ENCODE measurements around the gene E2F4. TPM values are rescaled to one million over a fixed set of nuclear protein-coding genes. Genes with fewer than 3 reads are reported as not detected.

The E2F4 gene
- total and polyA plus RNA-seq, 2 donors (not counting 1 experiment from before 2014, with no cell fraction given), result 42.4 to 59.9 TPM

DNA sequence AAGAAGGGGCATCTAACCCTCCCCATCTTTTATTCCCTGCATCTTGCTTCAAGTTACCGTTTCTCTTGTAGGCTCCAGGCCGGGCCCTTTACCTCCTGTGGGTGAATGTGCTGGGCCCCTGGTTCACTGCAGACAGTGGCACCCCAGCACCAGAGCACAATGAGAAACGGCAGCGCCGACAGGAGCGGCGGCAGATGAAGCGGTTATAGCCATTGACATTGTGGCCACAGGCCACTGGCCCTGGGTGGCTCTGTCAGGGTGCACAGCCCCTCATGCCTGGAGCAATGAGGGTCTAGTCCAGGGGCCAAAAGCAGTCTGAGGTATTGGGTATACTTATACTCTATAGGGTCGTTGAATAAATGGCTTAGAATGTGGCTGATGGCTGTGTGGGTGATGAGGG lies 37.0 kb downstream of the E2F4 start:
- H3K4me2 ChIP-seq (ENCODE audit: extremely low read depth, insufficient read depth, low read length), result no peak overlapping the region
- no peak for DNase-seq (ENCODE audit: low read depth in 2 of 2)

DNA sequence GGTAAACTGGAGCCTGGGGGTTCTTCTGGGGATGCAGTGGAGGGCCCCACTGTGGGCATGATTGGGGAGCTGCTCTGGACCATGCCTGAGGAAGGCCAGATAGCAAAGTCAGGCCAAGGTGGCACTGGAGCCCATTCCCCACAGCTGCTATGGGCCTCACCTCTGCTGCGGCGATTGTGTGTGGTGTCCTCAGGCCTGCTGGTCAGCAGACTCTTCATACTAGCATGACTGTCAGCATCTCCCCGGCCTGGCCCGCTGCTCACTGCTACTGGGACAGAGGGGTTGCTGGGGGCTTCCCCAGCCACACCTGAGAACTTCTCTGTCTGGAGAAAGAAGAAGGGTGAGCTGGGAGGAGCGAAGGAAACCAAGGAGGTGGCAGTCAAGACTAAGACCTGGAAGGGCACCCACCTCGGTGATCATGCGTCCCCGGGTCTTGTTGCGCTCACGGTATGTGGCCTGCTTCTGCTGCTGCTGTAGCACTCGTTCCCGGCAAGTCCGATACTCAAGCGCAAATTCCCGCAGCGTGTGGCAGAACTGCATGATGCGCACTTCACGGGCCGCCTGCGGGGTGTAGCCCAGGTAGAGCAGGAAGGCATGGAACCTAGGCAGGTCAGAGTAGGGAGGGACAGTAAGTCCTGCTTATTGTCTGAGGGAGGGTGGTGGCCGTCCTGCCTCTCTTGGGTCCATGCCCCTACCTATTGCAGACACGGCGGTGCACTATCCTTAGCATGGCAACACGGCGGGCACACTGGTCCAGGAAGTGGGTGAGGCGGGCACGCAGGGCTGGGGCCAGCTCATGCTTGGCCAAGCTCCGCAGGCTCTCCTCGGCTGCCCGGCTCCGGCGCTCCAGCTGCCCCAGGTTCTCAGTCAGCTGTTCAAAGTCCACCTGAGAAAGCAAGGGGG lies 38.2 kb downstream of the E2F4 start:
- Histone ChIP-seq H3K4me2 (ENCODE audit: extremely low read depth, insufficient read depth, low read length) (no peak overlapping the region), H2AFZ (ENCODE audit: low read length) (no peak overlapping the region), H3K9me3 (ENCODE audit: control insufficient read depth, insufficient read depth, low read depth, low read length) (no peaks in the 10 kb centered on the region), H3K36me3 (ENCODE audit: control insufficient read depth, insufficient read depth, low read length) (peaks cover 43% of the 10 kb centered on the region), H3K4me1 (ENCODE audit: control insufficient read depth, extremely low read depth, insufficient read depth, low read length) (peaks cover 6% of the 10 kb centered on the region), H3K79me2 (ENCODE audit: control insufficient read depth, insufficient read depth, low read length) (peaks cover 24% of the 10 kb centered on the region), H4K20me1 (ENCODE audit: control insufficient read depth, extremely low read depth, insufficient read depth, low read length) (no peaks in the 10 kb centered on the region), H3K9ac (ENCODE audit: insufficient read depth, low read length) (no peak overlapping the region), H3K27ac (ENCODE audit: insufficient read depth, low read length) (no peak overlapping the region), H3K4me3 (replicated peaks in 1 of 4; ENCODE audit: control extremely low read depth in 1 of 4, insufficient read depth in 1 of 4, low read depth in 3 of 4, low read length in 4 of 4) (no peak overlapping the region), H3K27me3 (ENCODE audit: control insufficient read depth, insufficient read depth, low read length) (no peaks in the 10 kb centered on the region)
- no peak for TF ChIP-seq EZH2 (IDR thresholded peaks at IDR 0.05; ENCODE audit: low read length, missing control alignments)
- TF ChIP-seq, protein P1, sequence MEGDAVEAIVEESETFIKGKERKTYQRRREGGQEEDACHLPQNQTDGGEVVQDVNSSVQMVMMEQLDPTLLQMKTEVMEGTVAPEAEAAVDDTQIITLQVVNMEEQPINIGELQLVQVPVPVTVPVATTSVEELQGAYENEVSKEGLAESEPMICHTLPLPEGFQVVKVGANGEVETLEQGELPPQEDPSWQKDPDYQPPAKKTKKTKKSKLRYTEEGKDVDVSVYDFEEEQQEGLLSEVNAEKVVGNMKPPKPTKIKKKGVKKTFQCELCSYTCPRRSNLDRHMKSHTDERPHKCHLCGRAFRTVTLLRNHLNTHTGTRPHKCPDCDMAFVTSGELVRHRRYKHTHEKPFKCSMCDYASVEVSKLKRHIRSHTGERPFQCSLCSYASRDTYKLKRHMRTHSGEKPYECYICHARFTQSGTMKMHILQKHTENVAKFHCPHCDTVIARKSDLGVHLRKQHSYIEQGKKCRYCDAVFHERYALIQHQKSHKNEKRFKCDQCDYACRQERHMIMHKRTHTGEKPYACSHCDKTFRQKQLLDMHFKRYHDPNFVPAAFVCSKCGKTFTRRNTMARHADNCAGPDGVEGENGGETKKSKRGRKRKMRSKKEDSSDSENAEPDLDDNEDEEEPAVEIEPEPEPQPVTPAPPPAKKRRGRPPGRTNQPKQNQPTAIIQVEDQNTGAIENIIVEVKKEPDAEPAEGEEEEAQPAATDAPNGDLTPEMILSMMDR (conservative IDR thresholded peaks at IDR 0.05 in 1 of 2, IDR thresholded peaks at IDR 0.05 in 1 of 2; ENCODE audit: low read depth in 1 of 2, low read length in 2 of 2), result no peak
- no peak for DNase-seq (ENCODE audit: low read depth in 2 of 2)

More for the DNA sequence above, 37.0 kb downstream of the E2F4 start:
- Histone ChIP-seq H3K4me1 (ENCODE audit: control insufficient read depth, extremely low read depth, insufficient read depth, low read length) (peaks cover 6% of the 10 kb centered on the region), H3K9ac (ENCODE audit: insufficient read depth, low read length) (no peak overlapping the region), H3K79me2 (ENCODE audit: control insufficient read depth, insufficient read depth, low read length) (peaks cover 24% of the 10 kb centered on the region), H4K20me1 (ENCODE audit: control insufficient read depth, extremely low read depth, insufficient read depth, low read length) (no peaks in the 10 kb centered on the region), H2AFZ (ENCODE audit: low read length) (no peak overlapping the region), H3K27ac (ENCODE audit: insufficient read depth, low read length) (no peak overlapping the region), H3K9me3 (ENCODE audit: control insufficient read depth, insufficient read depth, low read depth, low read length) (no peaks in the 10 kb centered on the region), H3K36me3 (ENCODE audit: control insufficient read depth, insufficient read depth, low read length) (peaks cover 36% of the 10 kb centered on the region), H3K4me3 (replicated peaks in 1 of 4; ENCODE audit: control extremely low read depth in 1 of 4, insufficient read depth in 1 of 4, low read depth in 3 of 4, low read length in 4 of 4) (no peak overlapping the region), H3K27me3 (ENCODE audit: control insufficient read depth, insufficient read depth, low read length) (no peaks in the 10 kb centered on the region)
- TF ChIP-seq, protein P1 (conservative IDR thresholded peaks at IDR 0.05 in 1 of 2, IDR thresholded peaks at IDR 0.05 in 1 of 2; ENCODE audit: low read depth in 1 of 2, low read length in 2 of 2), result no peak
- TF ChIP-seq EZH2 (IDR thresholded peaks at IDR 0.05; ENCODE audit: low read length, missing control alignments), result no peak

DNA sequence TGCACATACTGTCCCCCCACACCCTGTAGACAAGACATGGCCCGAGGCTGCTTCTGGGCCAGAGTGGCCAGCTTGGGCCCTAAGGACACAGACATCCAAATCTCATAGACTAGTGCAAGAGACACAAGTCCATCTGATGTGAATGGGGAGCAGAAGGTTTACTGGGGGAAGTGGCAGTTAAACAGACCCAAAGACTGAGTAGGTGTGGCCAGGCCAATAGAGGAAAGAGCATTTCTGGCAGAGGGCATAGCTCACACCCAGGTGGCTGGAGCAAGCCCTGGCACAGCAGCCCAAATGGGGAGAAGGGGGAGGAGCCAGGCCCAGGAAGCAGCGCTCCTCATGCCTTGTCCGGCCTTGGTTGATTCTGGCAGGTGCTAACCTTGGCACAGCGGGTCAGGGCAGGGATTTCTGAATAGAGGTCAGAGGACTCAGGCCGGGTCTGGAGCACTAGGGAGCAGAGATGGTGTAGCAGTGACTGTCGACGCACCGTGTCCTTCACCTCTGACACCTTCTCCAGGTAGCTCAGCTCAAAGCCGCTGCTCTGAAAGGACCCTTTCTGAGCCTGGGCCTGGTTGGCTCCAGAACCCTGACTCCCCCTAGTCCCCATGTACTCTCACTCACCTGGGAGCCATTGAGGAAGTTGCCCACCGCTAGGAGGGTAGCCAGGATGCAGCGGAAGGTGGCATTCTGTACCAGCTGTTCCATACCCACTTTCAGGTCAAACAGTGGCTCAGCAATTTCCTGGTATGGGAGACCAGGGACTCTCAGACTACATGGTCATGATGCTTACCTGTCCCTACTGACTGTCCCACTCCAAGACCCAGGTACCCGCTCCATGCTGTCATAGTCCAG lies 39.1 kb downstream of the E2F4 start:
- Histone ChIP-seq H4K20me1 (ENCODE audit: control insufficient read depth, extremely low read depth, insufficient read depth, low read length) (no peaks in the 10 kb centered on the region), H3K9ac (ENCODE audit: insufficient read depth, low read length) (no peak overlapping the region), H3K27me3 (ENCODE audit: control insufficient read depth, insufficient read depth, low read length) (no peaks in the 10 kb centered on the region), H2AFZ (ENCODE audit: low read length) (no peak overlapping the region), H3K36me3 (ENCODE audit: control insufficient read depth, insufficient read depth, low read length) (peaks cover 48% of the 10 kb centered on the region), H3K4me3 (replicated peaks in 1 of 4; ENCODE audit: control extremely low read depth in 1 of 4, insufficient read depth in 1 of 4, low read depth in 3 of 4, low read length in 4 of 4) (no peak overlapping the region), H3K9me3 (ENCODE audit: control insufficient read depth, insufficient read depth, low read depth, low read length) (no peaks in the 10 kb centered on the region), H3K79me2 (ENCODE audit: control insufficient read depth, insufficient read depth, low read length) (peaks cover 19% of the 10 kb centered on the region), H3K4me1 (ENCODE audit: control insufficient read depth, extremely low read depth, insufficient read depth, low read length) (peaks cover 2% of the 10 kb centered on the region), H3K27ac (ENCODE audit: insufficient read depth, low read length) (no peak overlapping the region), H3K4me2 (ENCODE audit: extremely low read depth, insufficient read depth, low read length) (no peak overlapping the region)
- TF ChIP-seq EZH2 (IDR thresholded peaks at IDR 0.05; ENCODE audit: low read length, missing control alignments), result no peak
- TF ChIP-seq, protein P1 (conservative IDR thresholded peaks at IDR 0.05 in 1 of 2, IDR thresholded peaks at IDR 0.05 in 1 of 2; ENCODE audit: low read depth in 1 of 2, low read length in 2 of 2), result no peak
- DNase-seq (ENCODE audit: low read depth in 2 of 2), result no peak
